DMS114 treated with DMSO at 0.1 percent for 48 hours (cell line): ENCODE measurements around the gene EXOC3L4.
"Not testable (repeated sequence)": the region's sequence is repeated elsewhere in the genome, so short reads cannot be mapped to it uniquely, and the experiment has no call there.

Experiments used
- DNase-seq: peaks from one replicate; lab custom pipeline; 2025; ENCODE audit not compliant: unreplicated experiment; lab: John Stamatoyannopoulos, UW

Gene EXOC3L4

DNA sequence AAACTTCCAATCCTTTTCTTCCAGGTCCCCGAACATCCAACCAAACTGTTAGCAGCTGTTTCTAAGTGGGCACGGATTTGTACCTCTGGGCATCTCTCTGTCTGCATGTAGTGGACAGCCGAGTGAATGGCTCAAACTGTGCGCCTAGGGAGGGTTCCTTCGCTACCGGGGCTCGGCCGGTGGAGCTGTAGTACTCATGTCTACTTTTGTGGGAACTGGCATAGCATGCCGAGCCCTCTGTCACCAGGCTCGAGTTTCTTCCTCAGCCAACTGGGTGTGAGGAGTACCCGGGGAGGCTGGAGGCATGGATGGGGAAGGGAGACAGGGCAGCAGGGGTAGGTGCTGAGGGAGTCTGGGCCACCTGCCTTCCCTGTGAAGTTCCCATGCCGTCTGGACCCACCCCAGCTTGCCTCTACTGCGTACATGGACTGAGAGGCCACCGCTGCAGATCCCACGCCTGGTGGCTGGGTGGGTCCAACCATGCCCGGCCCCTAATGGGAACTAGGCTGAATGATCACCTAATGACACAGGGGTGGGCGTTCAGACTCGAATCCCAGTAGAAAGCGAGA, 51.7 kb downstream of the EXOC3L4 start:
- DNase-seq = no peak

DNA sequence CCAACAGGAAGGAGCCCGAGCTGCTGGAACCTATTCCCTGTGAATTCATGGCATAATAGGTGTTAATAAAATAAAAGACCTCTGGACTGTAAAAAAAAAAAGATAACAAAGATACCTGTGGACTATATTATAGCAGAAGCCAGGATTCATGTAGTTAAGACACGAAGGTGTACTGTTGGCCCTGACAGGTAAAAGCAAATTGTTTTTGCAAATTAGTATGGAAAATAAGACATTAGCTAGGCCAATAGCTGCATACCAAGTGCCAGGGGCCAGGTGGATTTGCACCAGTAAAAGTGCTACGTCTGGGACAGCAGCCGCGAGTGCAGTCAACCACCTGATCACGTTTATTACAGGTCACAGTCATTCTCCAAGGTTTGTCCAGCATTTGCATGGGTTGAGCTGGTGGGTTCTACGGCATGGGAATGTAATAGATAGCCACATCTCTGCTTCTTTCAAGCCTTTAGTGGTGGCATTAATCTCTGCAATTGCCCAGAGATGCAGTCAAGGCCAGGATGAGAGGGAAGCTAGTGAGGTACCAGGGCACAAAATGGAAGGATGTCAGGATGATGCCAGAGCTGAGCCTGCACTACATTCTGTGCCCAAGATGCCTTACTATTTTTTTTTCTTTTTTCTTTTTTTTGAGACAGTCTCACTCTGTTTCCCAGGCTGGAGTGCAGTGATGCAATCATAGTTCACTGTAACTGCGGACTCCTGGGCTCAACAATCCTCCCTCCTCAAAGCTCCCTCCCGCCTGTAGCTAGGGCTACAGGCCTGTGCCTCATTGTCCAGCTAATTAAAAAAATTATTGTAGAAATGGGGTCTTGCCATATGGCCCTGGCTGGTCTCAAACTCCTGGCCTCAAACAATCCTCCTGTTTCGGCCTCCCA, 55.1 kb downstream of the EXOC3L4 start:
- DNase-seq = no peak

DNA sequence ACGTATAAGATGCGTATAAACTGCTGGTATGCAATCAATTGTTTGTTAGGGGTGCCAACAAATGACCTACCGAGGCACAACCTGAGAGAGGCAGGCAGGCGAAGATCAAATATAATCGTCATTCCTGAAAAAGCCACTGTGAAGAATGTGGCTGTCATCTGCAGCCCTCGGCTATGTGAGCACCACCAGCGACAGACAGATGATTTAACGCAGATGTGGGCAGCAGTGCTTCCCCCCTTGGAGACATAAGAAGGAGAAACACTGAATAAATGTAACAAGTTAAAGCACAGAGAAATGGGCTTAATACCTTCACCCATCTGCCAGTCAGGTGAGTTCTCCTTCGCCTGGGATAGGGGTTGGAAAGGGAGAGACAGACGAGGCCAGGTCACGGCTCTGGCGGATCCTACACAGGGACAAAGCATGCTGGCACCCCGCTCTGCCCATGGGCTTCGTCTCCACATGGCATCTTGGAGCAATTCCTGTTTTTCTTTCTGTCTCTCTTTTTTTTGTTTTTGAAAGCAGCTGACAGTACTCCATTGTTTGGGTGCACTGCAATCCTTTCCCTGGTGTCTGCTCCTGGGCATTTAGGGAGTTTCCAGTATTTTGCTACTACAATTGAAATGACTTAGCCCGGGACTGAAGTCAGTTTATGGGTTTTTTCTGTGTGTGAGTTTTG, 56.9 kb downstream of the EXOC3L4 start:
- DNase-seq = no peak

DNA sequence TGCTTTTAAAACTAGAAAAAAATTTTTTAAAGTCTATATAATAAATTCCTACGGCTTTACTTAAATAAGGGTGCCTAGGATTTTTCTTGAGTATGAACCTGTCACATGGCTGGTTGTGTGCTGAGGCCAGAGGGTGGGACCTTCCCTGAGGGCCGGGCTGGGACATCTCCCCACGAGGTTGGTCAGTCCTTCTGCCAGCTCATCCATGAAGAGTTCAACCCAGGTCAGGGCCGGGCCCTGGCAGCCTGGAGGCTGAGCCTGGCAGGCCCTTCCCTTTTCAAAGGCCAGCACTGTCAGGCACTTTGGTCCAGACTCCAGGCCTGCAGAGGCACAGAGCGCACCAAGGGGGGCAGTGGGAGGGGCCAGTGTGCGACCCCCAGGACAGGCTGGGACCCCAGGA, 60.5 kb downstream of the EXOC3L4 start:
- no peak for DNase-seq

DNA sequence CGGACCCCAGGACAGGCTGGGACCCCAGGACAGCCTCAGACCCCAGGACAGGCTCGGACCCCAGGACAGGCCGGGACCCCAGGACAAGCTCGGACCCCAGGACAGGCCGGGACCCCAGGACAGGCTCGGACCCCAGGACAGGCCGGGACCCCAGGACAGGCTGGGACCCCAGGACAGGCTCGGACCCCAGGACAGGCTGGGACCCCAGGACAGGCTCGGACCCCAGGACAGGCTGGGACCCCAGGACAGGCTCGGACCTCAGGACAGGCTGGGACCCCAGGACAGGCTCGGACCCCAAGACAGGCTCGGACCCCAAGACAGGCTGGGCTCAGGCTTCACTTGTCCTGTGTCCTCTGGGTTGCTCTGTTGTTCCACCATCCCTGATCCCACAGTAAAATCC, 60.9 kb downstream of the EXOC3L4 start:
- DNase-seq = not testable (repeated sequence)

DNA sequence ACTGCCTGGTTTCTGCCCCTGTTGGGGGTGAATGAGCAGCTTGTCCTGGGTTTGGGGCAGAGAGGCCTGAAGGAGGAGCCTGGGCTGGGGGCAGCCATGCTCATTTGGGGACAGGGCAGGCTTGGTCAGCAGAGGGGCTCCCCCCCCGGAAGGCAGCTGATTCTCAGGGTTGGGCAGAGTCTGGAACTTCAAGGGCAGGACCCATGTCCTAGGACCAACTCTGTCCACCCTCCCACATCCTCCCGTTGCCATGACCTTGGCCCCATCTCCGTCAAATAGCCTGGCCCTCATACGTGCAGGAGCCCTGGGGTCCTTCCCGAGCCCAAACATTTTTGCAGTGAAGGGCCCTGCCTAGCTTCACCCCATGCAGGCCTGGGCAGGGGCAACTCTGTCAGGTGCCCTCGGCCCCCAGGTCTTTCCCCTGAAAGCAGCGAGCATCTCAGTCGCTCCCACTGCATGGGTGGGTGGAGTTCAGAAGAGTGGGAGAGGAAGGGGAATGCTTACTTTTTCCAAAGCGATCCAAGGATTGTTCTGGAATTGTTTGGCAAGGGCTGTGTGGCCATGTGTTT, 61.4 kb downstream of the EXOC3L4 start:
- DNase-seq = no peak

DNA sequence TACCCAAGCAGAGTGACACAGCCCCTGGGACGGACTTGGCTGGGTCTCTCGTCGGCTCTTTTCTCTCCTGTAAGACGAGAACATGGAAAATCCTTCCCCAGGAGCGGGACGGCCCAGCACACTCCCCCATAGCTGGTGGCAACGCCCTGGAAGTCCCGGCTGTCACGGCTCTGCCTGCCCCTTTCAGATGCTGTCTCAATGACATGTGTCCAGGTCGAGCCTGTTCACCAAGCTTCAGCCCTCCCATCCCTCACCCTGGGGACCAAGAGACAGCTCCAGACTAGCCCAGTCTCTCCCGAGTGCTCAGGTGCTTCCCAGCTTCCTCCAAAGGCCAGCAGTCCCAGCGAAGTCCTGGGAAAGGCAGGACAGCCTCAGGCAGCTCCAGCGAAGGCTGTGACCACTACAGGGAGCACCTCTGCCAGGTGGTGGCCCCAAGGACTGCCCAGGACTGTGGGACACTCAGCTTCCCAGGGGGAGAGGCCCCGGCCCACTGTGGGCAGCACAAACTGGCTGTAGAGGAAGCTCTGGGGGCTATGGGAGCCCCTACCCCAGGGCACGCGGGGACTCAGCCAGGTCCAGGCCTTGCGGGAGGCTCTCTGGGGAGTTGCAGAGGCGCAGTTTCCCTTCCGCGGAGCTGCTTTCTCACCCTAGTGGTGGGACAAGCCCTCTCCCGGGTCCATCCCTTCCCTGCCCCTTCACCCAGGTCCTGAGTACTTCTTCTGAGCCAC, 62.3 kb downstream of the EXOC3L4 start:
- no peak for DNase-seq

DNA sequence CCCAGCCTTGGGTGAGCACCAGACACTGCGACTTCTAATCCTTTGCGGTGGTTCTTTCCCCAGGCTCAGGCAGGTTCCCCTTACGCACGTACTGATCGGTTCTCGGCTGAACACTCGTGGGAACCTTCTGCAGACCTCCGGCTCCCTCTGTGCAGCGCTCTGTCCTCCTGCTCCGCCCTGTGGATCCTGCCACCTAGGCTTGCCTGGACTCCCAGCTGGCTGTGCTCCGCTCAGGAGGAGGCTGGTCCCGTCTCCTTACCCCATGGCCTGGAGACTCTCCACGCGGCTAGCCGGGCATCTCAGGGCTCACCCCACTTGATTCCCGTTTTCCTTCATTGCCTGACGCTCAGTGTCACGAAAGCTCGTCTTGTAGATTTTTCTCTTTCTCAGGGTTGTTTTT, 63.4 kb downstream of the EXOC3L4 start:
- no peak for DNase-seq

DNA sequence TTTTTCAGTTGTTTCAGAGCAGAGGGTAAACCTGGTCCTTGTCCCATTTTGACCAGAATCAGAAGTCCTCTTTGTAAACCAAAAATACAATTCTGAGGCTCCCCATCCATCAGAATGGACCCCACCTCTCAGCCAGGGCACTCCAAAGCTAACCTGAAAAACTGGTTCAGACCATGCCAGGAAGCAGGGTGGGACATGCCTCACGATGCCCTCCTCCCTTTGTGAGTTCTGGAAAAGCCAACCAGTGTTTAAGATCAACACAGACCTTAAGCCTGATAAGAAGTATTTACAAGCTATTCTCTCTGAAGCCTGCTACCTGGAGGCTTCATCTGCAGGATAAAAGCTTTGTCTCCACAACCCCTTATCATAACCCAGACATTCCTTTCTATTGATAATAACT, 64.2 kb downstream of the EXOC3L4 start:
- DNase-seq = no peak
